Spinal cord (tissue), 10 donors: ENCODE results near the gene CREG1. TPM values are rescaled to one million over a fixed set of nuclear protein-coding genes. Genes with fewer than 3 reads are reported as not detected.

Experiments used
- DNase-seq, 6 donors: peaks; one replicate each; pipeline versions ENCODE4 v3.0.0 to v3.0.0-alpha.2; 2013 to 2015; ENCODE audit warnings: low spot score in 6 of 6, low read depth in 4 of 6
- H3K27ac ChIP-seq: one replicate; pipeline ENCODE4 v1.5.1; 2013; ENCODE audit warnings: low read depth, low read length, control low read depth
- H3K27me3 ChIP-seq: one replicate; pipeline ENCODE4 v1.6.1; 2013; ENCODE audit warnings: low read length; ENCODE audit not compliant: control insufficient read depth, insufficient read depth
- H3K36me3 ChIP-seq: one replicate; pipeline ENCODE4 v1.6.1; 2013; ENCODE audit warnings: low read length; ENCODE audit not compliant: control insufficient read depth, insufficient read depth
- H3K4me1 ChIP-seq: one replicate; pipeline ENCODE4 v1.6.1; 2013; ENCODE audit warnings: low read length; ENCODE audit not compliant: control insufficient read depth, insufficient read depth
- H3K4me3 ChIP-seq: one replicate; pipeline ENCODE4 v1.5.1; 2013; ENCODE audit warnings: low read depth, low read length, control low read depth
- H3K9me3 ChIP-seq: one replicate; pipeline ENCODE4 v1.6.1; 2013; ENCODE audit warnings: low read length; ENCODE audit not compliant: control insufficient read depth, insufficient read depth
- WGBS: methylation state at CpG from one replicate; pipeline ENCODE4 v1.1.5; 2013; ENCODE audit warnings: missing lambda C conversion rate; ENCODE audit not compliant: insufficient coverage; 5-methylcytosine and 5-hydroxymethylcytosine counted together
- polyA plus RNA-seq, 2 donors: library from polyadenylated mRNA; unstranded; fragments of 120-200 nt; gene quantifications; one replicate each; pipeline ENCODE4 v1.2.1, GENCODE V29; 2013; ENCODE audit not compliant: insufficient read length in 2 of 2
- total RNA-seq, 2 donors: library from RNA; depleted of rRNA in 1 of 2; stranded (reverse); fragments of 120-200 nt in 1 of 2; fragments of >200 nt in 1 of 2; gene quantifications; one replicate each; pipeline versions ENCODE4 v1.2.3 to v1.2.4, GENCODE V29; 2013 to 2014
- donor health status: healthy.

Gene CREG1
- total and polyA plus RNA-seq, 4 donors, result 68.6 to 82.1 (median 73.5) TPM

- WGBS, result 4% methylated on average over 5 of the region's 15 CpGs
- no peaks in the 10 kb centered on the region for H3K9me3 ChIP-seq
- DNase-seq, result no peak
- H3K36me3 ChIP-seq, result no peaks in the 10 kb centered on the region
- no peak overlapping the region for H3K27ac ChIP-seq
- peaks cover 13% of the 10 kb centered on the region for H3K4me1 ChIP-seq
- H3K27me3 ChIP-seq, result no peaks in the 10 kb centered on the region
- H3K4me3 ChIP-seq, result peak overlapping the region; percentile 55
Measured at GRCh38 chr1:167554028-167554779, 642 bp upstream of the CREG1 start.

DNA sequence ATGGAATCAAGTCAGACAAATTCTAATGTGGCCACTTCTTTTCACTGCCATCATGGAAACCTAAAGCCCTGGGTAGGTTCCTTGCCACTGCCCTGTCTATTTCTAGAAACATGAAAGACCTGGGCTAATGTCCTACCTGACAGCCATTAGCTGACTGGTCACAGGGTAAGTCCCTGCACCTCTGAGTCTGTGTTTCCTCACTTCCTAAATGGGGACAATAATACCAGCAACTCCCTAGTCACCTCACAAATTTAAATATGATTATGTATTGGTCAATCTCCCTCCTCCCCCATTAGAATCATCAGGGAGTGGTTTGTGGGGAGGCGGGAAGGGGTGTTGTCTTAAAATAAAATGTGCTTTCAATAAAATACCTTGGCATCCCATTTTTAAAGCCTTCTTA lies 2.2 kb downstream of the CREG1 start:
- Histone ChIP-seq H3K27ac (no peak overlapping the region), H3K4me3 (no peak overlapping the region), H3K27me3 (no peaks in the 10 kb centered on the region), H3K9me3 (no peaks in the 10 kb centered on the region), H3K4me1 (peaks cover 13% of the 10 kb centered on the region), H3K36me3 (no peaks in the 10 kb centered on the region)
- no CpG with 5 or more reads among the region's 1 CpG for WGBS
- DNase-seq, result no peak

DNA sequence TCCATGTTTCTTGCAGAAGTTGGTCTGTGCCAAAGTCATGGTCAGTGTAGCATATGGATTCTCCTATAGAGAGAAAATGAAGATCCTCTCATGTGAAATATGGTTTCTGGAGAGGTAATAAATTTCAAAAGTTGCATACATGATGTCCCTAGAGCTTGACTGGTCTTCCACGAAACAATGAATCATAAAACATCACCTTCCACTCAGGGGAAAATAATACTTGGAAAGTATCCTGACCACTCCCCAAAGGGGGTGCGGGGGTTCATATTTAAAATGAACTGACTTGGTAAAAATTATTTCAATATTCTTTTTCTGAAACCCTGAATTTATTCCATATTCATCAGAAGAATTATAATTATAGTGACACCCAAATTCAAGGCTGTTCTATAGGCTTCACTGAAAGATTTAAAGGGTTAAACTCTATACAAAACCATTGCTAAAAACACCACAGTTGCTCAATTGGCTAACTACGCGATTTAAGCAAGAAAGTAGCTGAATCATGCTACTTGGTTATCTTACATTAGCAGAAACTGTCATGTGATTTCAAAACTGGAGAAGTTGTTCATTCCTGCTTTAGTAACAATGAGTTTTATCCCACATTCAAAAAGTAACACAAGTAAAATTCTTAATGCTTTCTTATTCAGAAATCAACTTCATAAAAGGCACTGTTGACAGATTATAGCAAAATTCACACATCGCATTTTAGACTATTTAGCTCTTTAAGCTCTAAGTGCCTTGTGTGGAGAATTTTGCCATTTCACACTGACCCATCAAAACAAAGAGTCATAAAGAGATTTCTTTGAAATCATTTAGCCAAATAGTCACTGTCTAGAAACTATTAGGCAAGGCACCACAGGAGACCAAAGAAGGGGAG lies 5.3 kb downstream of the CREG1 start:
- Histone ChIP-seq H3K4me1 (peaks cover 10% of the 10 kb centered on the region), H3K27ac (no peak overlapping the region), H3K9me3 (no peaks in the 10 kb centered on the region), H3K36me3 (peaks cover 7% of the 10 kb centered on the region), H3K4me3 (no peak overlapping the region), H3K27me3 (no peaks in the 10 kb centered on the region)
- 67% methylated on average over 3 of the region's 5 CpGs for WGBS
- DNase-seq, result no peak

- no peaks in the 10 kb centered on the region for H3K9me3 ChIP-seq
- WGBS, result 100% methylated on average over 1 of the region's 1 CpG
- peaks cover 7% of the 10 kb centered on the region for H3K36me3 ChIP-seq
Measured at GRCh38 chr1:167546935-167547334, 6.6 kb downstream of the CREG1 start.

GRCh38 chr1:167545349-167545748 lies 8.2 kb downstream of the CREG1 start:
- Histone ChIP-seq H3K27me3 (no peaks in the 10 kb centered on the region), H3K4me3 (no peak overlapping the region), H3K36me3 (peaks cover 7% of the 10 kb centered on the region), H3K27ac (no peak overlapping the region), H3K4me1 (no peaks in the 10 kb centered on the region), H3K9me3 (no peaks in the 10 kb centered on the region)
- no peak for DNase-seq
- 71% methylated on average over 1 of the region's 4 CpGs for WGBS

More at GRCh38 chr1:167546935-167547334, 6.6 kb downstream of the CREG1 start:
- H3K4me3 ChIP-seq, result no peak overlapping the region
- no peak for DNase-seq
- H3K27me3 ChIP-seq, result no peaks in the 10 kb centered on the region
- no peak overlapping the region for H3K27ac ChIP-seq
- no peaks in the 10 kb centered on the region for H3K4me1 ChIP-seq

GRCh38 chr1:167544447-167545093 lies 9.0 kb downstream of the CREG1 start:
- no CpG with 5 or more reads among the region's 3 CpGs for WGBS
- Histone ChIP-seq H3K9me3 (no peaks in the 10 kb centered on the region), H3K27ac (no peak overlapping the region), H3K4me1 (no peaks in the 10 kb centered on the region), H3K27me3 (no peaks in the 10 kb centered on the region), H3K4me3 (no peak overlapping the region), H3K36me3 (peaks cover 7% of the 10 kb centered on the region)
- DNase-seq, result no peak

GRCh38 chr1:167543199-167543990 lies 10.2 kb downstream of the CREG1 start:
- WGBS, result 76% methylated on average over 7 of the region's 13 CpGs
- no peak overlapping the region for H3K4me3 ChIP-seq
- H3K27me3 ChIP-seq, result no peaks in the 10 kb centered on the region
- no peaks in the 10 kb centered on the region for H3K4me1 ChIP-seq
- no peaks in the 10 kb centered on the region for H3K9me3 ChIP-seq
- H3K27ac ChIP-seq, result no peak overlapping the region
- DNase-seq, result peak in 1 of 6 donors; percentile 58
- H3K36me3 ChIP-seq, result peaks cover 7% of the 10 kb centered on the region

GRCh38 chr1:167542109-167543032 lies 11.2 kb downstream of the CREG1 start:
- peaks cover 7% of the 10 kb centered on the region for H3K36me3 ChIP-seq
- 57% methylated on average over 3 of the region's 12 CpGs for WGBS
- no peak for DNase-seq
- H3K4me3 ChIP-seq, result no peak overlapping the region
- no peaks in the 10 kb centered on the region for H3K9me3 ChIP-seq
- no peak overlapping the region for H3K27ac ChIP-seq
- no peaks in the 10 kb centered on the region for H3K4me1 ChIP-seq
- no peaks in the 10 kb centered on the region for H3K27me3 ChIP-seq
